PFSK-1 (cell line): ENCODE data around the gene SLC22A23.

Experiments used
- POLR2AphosphoS5 ChIP-seq: IDR thresholded peaks from 2 replicates; pipeline ENCODE4 v1.6.1; 2012; ENCODE audit warnings: low read depth, mild to moderate bottlenecking, control low read depth, low read length, moderate library complexity
- SIN3A ChIP-seq: IDR thresholded peaks from 2 replicates; pipeline ENCODE4 v1.6.1; 2012; ENCODE audit warnings: mild to moderate bottlenecking, low read length, moderate library complexity, borderline replicate concordance; ENCODE audit not compliant: insufficient read depth
- TAF1 ChIP-seq: IDR thresholded peaks from 2 replicates; pipeline ENCODE4 v1.6.1; 2012; ENCODE audit warnings: low read length, control low read depth, borderline replicate concordance; ENCODE audit not compliant: insufficient read depth

GRCh38 chr6:3366596-3367413 lies 90.0 kb downstream of the SLC22A23 start:
- TF ChIP-seq TAF1 (no peak), POLR2AphosphoS5 (no peak), SIN3A (no peak)
